Hair follicle dermal papilla cell (primary cell): ENCODE results near the gene UBXN2A. TPM values are rescaled to one million over a fixed set of nuclear protein-coding genes. Genes with fewer than 3 reads are reported as not detected.

Experiments
- small RNA-seq: library from RNA; depleted of rRNA; stranded (forward); fragments of <200 nt; gene quantifications from one replicate; pipeline ENCODE3, GENCODE V24; 2012
- total RNA-seq: library from RNA; depleted of rRNA; stranded (reverse); fragments of >200 nt; gene quantifications from 2 replicates; pipeline ENCODE4 v1.2.3, GENCODE V29; 2012

UBXN2A gene
- 13.1 and 16.4 TPM in 2 replicates for total RNA-seq

GRCh38 chr2:23939987-23940717, at the start of gene UBXN2A:
UBXN2A (plus strand) TSS chr2:23940463; CDS start chr2:23958315, 17,852 bp downstream.

GRCh38 chr2:23926750-23927571, 13.3 kb upstream of the UBXN2A start, which contains the start of gene ATAD2B:
ATAD2B (minus strand) TSS chr2:23927123; CDS start chr2:23926770, 353 bp downstream.

GRCh38 chr2:24009680-24010476, 69.6 kb downstream of the UBXN2A start, which contains the start of gene MFSD2B:
MFSD2B (plus strand) TSS chr2:24010085; CDS start chr2:24010097, 12 bp downstream.

GRCh38 chr2:24046930-24047702, 106.9 kb downstream of the UBXN2A start, which contains the start of gene WDCP:
WDCP (minus strand) TSS chr2:24047391; CDS start chr2:24039494, 7,897 bp downstream.

GRCh38 chr2:24049485-24050021, 109.3 kb downstream of the UBXN2A start, which contains the start of gene FKBP1B:
FKBP1B (plus strand) TSS chr2:24049741; CDS start chr2:24049850, 109 bp downstream.

Small RNA genes lying within 50 kb of the gene (small RNA-seq; reads per million reads assigned to genes)
- not detected for gene RN7SL610P
- gene RNU6-370P = 0.33 reads per million

Other genes with a start within 250 kb of the UBXN2A start
- gene ATAD2B, start 13.3 kb upstream of the UBXN2A start, total RNA-seq = 11.1 and 16.4 TPM in 2 replicates
- gene MFSD2B, start 69.6 kb downstream of the UBXN2A start, total RNA-seq = 0.12 and 0.16 TPM in 2 replicates
- 7.5 and 8.4 TPM in 2 replicates for gene WDCP, start 106.9 kb downstream of the UBXN2A start, total RNA-seq
- 5.2 TPM in 2 replicates for gene FKBP1B, start 109.3 kb downstream of the UBXN2A start, total RNA-seq
- gene SF3B6, start 135.9 kb downstream of the UBXN2A start, total RNA-seq = 57.9 and 70.6 TPM in 2 replicates
- 47.4 and 50.8 TPM in 2 replicates for gene TP53I3, start 144.4 kb downstream of the UBXN2A start, total RNA-seq
- 0.16 and 0.97 TPM in 2 replicates for gene PFN4, start 182.9 kb downstream of the UBXN2A start, total RNA-seq
- 8.0 and 10.1 TPM in 2 replicates for gene FAM228B, start 183.0 kb downstream of the UBXN2A start, total RNA-seq
- 0.24 and 0.32 TPM in 2 replicates for gene FAM228A, start 234.6 kb downstream of the UBXN2A start, total RNA-seq